Pons (tissue), 1 donor: ENCODE measurements around the gene BEGAIN.

Experiments
- DNase-seq: peaks from one replicate; pipeline ENCODE4 v3.0.0-alpha.2; 2016; ENCODE audit warnings: low spot score

The BEGAIN gene

DNA sequence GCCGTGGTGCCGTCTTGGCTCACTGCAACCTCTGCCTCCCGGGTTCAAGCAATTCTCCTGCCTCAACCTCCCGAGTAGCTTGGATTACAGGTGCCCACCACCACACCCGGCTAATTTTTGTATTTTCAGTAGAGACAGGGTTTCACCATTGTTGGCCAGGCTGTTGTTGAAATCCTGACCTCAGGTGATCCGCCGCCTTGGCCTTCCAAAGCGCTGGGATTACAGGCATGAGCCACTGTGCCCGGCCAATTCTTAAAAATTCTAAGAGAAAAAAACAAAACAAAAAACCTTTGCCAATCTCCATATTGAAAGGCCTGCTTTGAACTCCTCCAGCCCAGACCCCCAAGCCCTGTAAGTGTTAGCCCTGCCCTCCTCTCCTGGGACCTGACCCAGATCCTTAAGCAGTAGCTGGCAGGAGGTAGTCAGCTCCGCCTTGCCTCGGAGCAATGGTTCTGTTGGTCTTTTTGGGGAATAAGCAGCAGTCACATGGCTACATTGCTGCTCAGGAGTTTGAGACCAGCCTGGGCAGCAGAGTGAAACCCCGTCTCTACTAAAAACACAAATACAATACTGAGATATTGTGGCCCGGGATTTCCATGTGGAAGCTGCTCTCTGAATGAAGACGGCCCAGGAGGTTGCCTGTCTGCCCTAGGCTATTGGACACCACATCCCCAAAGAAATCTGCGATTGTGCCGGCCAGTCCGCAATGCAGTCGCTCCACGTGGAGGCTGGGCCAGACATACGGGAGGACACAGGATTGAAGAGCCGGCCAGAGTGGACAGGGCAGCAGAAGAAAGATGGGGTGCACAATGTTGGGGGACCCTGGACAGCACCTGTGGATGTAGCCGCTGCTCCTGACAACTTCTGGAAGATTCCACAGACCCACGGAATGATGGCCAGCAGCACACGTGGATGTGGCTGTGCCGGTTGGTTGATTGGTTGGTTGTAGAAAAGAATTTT lies 28.8 kb upstream of the BEGAIN start:
- no peak for DNase-seq

DNA sequence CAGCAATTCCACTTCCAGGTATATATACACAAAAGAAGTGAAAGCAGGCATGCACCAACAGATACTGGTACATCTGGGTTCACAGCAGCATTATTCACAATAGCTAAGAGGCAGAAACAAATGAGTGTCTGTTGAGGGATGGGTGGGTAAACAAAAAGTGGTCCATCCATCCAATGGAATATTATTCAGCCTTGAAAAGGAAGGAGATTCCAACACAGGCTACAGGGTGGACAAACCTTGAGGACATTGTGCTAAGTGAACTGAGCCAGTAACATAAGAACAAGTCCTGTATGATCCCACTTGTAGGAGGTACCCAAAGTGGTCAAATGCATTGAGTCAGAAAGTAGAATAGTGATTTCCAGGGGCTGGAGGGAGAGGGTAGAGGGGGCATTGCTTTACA lies 27.6 kb upstream of the BEGAIN start:
- no peak for DNase-seq

DNA sequence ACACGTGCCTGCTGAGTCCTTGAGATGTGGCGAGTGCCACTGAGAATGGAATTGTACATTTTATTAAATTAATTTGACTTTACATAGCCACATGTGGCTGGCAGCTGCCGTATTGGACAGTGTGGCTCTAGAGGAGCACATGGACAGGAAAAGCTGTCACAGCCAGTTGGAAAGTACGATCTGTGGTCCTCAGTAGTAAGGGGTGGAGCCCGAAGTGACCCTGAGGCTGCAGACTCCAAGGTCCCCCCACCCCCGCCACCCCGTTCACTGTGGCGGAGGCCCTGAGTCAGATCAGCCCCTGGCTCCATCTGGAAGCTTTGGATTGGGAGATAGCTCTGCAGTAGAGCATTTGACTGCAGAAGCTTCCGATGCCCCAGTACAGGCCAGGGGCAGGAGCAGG lies 25.8 kb upstream of the BEGAIN start:
- no peak for DNase-seq

DNA sequence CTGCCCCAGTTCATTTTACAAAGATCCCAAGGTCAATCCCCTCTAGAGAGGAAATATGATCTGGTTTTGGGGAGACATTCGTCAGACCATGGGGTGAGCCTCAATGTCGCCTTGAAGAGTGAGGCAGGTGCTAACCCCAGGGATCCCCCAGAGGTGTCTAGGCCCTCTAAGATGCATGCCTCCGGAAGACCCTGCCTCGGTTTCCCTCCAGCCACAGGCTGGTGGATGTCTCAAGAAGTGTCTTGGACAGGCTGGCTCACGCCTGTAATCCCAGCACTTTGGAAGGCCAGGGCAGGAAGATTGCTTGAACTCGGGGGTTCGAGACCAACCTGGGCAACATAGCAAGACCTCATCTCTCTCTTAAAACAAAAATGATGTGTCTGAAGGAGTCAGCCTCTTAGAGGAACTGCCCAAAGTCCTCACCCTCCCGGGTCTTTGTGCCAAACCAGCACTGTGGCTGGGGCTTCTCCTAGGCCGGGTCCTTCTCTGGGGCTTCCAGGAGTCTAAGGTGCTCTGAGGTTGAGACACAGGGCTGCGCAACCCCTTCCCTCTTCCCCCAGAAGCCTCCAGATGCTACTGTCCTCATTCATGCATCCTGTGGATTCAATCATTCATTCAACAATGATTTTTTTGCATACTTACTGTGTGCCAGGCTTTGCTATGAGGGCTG lies 24.7 kb upstream of the BEGAIN start:
- DNase-seq = no peak

DNA sequence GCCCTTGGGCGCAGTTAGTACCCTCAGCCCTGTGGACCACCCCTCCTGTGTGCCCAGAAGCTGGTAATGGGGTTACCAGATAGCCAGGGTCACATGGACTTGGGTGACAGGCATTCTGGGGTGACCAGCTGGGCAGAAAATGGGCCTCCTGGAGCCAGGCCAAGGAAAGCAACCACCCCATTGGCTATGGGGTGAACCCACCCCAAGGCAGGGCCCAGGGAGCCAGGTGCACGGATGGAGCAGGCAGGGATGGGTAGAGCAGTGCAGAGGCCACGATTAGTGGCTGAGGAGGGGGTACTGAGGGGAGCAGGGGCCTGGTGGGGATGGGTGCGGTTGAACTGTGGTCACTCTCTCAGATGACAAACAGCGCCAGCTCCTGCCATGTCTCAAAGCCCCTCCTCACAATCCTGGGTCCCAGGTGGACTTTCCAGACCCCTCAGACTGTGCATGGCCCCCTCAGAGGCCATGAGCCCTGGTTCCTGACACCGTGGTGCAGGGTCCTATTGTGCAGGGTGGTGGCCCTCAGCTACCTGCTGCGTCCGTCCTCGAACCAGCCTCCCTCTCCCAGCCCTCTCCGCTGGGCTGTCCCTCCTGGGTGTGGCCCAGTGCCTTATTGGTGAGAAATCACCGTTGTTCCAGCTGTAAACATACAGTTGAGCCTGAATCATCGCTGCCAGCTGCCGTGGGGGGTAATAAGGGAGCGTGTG lies 23.4 kb upstream of the BEGAIN start:
- no peak for DNase-seq

DNA sequence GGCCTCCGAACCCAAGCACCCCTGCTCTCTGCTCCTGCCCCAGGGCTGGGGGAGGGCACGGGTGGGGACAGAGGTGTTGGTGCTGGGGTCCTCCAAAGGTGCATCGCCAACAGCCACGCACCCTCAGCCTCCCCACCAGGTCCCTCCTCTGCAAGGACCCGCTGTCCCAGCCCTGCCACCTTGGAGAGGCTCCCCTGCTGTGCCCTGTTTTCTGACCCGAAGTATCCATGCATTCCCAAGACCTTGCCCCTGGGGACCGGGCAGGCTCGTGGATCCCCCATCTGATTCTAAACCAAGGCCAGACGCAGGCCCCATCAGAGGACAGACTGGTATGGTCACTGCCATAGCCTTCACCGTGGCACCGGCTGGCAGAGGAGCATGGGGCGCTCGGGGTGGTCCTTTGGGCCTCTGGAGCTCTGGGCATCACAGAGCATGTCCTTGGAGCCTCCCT lies 22.7 kb upstream of the BEGAIN start:
- no peak for DNase-seq

DNA sequence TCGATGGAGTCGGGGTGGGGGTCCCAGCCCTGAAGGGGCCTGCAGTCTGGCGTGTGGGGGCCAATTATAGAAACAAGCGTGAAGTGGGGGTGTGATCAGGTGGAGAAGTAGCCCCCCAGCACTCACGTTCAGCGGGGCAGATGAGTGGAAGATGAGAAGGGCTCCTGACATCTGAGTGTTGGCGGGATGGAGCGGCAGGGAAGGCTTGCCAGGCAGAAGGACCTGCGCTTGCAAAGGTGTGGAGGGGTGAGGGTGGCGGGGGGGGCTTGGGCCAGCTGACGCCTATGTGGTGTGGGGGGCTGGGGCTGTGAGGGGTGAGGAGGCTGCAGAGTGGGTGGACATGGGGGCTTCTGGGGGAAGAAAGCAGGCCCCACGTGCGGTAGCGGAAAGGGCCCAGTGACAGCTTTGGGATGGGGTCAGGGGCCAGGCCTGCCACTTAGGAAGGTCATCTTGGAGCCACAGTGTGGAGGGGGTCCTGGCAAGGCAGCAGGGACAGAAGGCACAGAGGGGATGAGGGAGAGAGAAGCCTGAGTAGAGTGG lies 22.2 kb upstream of the BEGAIN start:
- no peak for DNase-seq

DNA sequence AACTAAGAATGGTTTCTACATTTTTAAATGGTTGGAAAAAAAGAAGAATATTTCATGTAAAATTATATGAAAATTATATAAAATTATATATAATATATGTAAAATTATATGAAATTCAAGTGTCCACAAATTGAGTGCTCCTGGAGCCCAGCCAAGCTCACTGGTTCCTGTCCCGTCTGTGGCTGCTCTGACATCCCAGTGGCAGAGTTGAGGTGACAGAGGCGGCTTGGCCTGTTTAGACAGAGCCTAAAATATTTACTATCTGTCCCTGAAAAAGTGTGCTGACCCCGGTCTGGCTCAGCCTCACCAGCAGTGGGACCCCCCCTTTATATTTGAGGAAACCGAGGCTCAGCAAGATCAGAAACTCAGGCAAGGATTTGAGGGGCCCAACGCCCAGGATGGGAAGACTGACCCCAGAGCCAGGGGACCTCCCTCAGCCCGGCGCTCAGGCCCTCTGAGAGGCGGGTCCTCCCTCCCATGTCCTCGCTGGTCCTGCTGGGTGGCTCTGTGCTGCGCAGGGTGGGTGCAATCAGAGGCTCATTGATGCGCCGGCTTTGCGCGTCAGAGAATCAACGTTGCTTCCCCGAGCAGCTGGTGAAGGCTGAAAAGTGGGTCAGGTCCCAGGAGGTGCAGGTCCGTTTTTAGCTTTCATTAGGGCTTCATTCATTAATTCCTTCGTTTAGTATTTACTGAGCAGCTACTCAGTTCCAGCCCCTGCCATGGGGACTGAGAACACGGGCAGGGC lies 21.5 kb upstream of the BEGAIN start:
- no peak for DNase-seq

DNA sequence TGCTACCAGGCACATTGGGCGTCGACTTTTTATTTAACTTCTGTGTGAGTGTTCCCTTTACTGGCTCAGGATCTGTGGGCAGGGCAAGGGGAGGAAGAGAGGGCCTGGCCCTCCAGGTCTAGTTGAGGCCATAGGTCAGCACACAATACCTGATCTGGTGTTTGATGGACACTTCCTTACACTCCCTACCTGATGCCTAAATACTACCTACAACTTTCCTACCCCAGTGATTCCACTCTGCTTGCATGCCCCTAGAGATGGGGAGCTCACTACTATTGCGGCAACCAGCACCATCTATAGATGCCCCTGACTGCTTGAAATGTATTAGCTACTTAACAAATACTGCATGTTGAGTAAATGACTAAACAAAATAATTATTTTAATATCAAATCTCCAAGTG lies 20.8 kb upstream of the BEGAIN start:
- DNase-seq = no peak

DNA sequence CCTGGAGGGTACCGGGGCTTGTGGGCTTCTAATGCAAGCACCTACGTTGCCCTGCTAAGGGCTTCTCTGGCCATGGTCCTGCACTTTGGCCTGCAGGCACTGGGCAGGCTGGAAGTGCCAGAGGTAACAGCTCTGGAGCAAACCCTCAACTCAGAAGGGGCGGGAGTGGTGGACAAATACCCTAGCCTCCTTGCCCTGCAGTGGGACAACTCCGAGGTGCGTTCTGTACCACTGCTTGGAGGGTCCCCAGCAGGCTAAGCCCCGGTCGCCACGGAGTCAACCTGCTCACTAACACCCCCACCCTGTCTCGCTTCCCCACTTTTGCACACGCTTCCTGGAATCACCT lies 20.4 kb upstream of the BEGAIN start:
- DNase-seq = no peak

DNA sequence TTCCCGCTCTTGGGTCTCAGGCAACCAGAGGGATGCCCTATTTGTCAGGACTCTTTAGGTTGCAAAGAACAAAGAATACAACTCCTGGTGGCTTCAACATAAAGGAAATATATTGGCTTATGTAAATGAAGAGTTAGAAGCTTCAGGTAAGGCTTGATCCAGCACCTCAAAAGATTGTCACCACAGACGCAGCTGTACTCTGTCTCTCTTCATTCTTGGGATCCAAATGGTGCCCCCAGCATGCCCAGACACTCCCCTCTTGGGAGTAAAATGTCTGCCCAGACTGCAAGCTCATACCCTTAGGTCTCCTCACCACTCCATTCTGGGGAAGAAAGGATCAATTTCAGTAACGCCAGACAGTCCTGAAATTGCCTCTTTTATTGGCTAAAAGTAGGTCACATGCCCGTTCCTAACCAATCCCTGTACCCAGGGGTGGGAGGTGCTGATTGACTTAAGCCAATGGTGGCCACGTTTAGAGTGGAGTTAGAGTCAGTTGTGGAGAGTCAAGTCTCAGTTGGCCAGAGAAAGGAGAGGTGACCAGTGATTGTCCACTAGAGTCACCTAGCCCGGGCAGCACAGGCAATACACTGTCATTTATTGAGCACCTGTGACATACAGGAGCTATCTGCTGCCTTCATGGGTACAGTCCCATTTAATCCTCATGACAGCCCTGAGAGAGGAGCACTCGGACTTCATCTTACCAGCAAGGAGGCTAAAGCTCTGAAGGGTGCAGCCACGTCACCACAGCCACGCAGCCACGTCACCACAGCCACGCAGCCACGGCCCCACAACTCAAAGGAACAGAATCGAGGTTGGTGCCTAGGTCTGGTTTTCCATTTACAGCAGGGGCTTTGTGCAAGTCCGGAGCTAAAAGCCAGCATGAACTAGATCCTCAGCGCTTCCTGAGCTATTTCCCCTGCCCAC lies 19.7 kb upstream of the BEGAIN start:
- no peak for DNase-seq

DNA sequence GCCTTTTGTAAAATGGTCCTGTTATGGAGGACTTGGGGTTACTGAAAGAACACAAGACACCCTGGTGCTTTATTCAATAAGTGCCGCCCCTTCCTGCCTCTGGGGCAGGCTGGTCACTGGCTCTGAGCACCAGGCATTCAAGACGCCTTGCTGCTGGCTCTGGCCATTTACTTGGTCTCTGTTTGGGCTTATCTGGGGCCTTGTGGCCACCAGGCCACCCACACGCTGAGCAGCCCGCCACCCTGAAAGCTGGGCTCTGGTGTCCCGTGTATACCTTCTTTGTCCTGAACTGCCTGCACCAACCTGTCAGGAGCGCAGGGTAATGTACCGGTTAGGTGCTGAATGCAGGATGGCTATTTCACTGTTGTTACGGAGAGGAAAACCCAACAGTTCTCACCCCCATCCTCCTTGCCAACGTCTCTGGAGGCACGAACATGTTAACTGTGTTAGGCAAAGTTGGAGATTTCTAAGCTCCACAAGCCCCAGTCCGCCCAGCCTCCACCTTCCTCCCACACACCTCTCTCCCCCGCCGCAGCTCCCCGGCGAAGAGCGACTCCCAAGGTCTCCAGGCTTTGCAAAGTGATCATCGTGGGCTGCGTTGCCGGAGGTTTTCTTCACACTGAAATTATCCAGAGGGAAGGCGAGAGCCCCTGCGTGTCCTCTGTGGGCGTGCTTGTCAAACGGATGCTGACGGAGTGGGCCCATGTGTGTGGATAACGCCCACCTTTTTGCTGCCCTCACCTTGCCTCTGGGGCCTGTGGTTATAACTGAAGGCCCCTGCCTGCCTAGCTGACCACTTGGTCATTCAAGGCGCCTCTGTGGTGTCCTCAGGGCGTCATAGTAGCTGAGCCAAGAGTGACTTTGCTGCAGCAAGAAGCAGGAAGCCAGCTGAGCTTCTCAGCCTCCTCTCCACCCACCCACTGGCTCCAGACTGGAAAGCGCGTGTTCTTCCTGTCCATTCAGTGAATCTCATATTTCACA lies 18.8 kb upstream of the BEGAIN start:
- no peak for DNase-seq

DNA sequence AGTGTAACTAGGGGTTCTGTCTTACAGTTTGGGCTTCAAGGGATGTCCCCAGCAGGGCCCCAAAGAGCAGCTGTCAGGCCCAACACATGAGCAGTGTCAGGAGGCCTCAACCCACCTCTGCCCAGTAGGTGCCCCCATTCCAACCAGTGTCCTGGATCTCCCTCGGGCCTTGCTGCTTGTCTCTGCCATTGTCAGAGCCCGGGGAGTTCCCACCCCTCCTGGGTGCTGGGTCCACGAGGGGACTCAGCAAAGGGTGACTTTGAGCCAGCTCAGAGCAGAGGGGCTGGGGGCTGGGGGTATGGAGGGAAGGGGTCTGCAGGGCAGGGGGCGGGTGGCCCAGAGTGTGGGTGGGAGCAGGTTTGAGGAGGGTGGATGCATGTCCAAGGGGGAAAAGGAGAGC lies 18.0 kb upstream of the BEGAIN start:
- DNase-seq = no peak

DNA sequence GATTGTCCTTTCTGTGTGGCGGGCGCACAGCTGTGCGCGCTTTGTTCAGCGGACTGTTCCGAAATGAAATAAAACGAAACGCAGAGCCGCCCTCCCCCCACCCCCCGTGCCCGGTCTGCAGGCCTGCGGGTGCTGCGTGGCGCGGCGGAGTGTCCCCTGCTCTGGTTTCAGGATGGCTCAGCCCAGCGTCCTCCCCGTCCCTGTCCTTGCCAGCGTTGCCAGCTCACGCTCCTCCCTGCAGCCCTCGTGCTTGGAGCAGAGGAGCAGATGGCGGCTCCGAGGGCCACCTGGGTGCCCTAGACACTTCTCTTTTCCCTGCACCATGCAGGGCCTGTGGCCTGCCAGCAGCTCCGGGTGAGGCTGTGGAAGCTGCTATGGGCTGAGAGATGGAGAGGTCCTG lies 17.5 kb upstream of the BEGAIN start:
- DNase-seq = no peak

DNA sequence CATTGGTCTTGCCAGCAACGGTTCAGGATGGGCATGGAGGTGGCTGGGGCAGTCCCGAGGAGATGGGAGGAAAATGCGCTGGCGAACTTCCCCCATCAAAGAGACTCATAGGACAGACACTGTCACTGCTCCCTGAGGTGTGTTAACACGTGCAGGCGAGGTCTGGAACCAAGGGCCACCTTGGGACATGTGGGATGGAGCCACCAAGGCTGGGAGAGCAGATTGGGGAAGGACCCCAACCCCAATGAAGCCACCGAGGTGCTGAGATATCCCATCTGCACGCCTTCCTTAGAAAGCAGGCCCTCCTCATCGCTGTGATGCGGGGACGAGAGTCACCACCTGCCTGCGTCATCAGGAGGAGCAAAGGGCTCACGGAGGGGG lies 16.9 kb upstream of the BEGAIN start:
- no peak for DNase-seq

DNA sequence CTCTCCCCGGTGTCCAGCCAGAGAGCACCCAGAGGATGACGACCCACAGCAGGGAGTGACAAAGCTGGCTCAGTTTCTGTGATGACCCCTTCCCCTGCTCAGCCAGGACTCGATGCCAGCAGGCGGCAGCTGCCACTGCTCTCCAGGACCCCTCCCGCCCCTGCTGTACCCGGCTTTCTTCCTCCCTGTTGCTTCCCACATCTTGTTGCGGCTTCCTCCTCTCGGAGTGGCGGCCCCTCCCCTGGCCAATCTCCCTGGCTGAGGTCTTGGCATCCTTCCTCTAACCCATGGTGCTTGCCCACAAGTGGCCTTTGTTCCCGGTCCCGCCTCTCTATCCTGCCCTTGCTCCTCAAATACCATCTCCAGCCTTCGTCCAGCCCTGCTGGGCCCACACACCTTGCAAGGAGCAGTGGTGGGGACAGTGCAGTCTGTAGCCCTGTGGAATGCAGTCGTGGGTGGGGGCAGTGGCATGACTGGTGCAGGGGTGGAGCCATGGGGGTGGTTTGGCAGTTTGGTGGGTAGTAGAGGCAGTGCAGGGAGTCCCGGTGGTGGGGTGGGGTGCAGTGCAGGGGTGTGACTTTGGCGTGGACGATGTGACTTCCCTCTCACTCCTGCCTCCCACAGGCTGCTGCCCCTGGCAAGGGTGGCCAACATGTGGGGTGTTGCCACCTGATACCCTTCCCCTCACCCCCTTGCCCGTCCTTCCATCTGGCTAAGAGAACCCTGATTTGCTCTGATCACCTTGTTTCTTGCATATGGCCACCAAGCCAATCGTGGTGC lies 16.3 kb upstream of the BEGAIN start:
- no peak for DNase-seq

DNA sequence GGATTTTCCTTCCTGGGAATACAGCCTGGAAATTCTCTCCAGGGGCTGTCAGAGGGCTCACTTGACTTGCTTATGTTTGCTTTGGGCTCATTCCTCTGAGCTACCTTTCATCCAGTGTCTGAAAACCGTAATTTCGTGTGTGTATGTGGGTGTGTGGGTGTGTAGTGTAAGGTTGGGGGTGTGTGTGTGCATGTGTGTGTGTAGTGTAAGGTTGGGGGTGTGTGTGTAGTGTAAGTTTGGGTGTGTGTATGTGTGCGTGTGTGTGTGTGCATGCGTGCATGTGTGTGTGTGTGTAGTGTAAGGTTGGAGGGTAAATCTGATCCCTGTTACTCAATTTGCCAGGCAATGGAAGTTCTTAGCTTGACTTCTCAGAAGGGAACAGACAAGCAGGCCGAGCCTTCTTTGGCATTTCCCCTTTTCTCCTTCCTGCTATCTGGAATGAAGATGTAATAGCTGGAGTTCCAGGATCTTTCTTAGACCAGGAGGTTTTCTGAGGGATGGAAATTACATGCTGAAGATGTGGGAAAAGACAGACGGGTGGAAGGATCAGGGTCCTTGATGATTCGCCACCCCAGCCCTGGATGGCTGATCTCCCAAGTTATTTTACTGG lies 15.5 kb upstream of the BEGAIN start:
- no peak for DNase-seq

DNA sequence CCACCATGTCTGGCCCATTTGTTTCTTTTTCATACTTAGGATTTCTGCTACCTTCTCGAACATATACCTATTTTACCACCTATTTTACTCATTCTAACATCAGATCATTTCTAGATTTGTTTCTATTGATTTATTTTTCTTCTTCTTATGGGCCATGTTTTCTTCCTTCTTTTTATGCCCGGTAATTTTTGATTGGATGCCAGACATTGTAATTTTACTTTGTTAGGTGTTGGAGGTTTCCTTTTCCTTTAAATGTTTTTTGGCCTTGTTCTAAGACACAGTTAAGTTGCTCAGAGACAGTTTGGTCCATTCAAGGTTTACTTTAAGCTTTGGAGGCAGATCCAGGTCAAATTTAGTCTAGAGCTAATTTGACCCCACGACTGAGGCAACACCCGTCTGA lies 14.7 kb upstream of the BEGAIN start:
- DNase-seq = no peak
